Breast epithelium (tissue), 3 donors: ENCODE measurements around the gene ELP2.

Experiments used
- CTCF ChIP-seq, 3 donors: fragments of 450-650 bp; IDR thresholded peaks; one replicate each; pipeline ENCODE4 v1.5.1; 2016 to 2017; ENCODE audit warnings: antibody characterized with exemption in 3 of 3, mild to moderate bottlenecking in 3 of 3, moderate library complexity in 3 of 3
- POLR2A ChIP-seq: fragments of 450-650 bp; IDR thresholded peaks from one replicate; pipeline ENCODE4 v1.6.1; 2016; ENCODE audit warnings: antibody characterized with exemption, mild to moderate bottlenecking, moderate library complexity
- POLR2AphosphoS5 ChIP-seq, 3 donors: sonication (generic); formaldehyde crosslinking; IDR thresholded peaks; one replicate each; pipeline ENCODE4 v1.6.1; 2017; ENCODE audit warnings: antibody characterized with exemption in 3 of 3

DNA sequence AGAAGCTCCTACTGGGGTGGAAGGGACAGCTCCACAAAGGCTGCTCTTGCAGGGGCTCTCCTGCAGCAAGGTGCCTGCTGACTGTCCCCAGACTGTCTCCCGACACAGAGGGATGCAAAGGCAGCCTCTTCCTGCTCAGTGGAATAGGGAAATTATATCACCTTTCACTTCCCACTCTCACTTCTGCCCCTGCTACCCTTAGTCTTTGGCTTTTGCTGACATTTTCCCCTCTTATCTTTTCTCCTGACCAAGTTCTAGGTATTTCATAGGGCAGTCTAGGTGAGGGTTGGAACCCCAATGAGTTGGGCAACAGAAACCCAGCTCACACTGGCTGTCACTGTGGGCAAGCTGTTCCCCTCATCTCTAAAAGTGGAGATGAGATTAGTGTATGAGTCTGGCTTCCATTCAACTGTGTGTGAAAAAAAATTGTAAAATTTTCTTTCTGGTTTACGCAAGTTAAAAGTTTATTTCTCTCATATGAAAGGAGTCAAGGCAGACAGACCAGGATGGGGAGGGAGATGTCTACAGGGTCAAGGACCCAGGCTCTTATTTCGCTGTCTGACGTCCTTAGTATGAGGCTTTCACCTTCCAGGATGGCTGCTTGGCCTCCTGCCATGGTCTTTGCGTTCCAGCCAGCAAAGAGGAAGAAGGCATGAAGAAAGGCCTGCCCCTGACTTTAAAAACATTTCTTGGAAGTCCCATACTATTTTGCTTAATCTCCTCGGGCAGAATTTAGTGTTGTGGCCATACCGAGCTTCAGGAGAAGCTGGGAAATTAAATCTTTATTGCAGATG is 50.1 kb downstream of the ELP2 start:
- no peak for TF ChIP-seq CTCF (IDR thresholded peaks at IDR 0.05)
- TF ChIP-seq POLR2A: no peak
- peak in 1 of 3 donors; percentile 36 for TF ChIP-seq POLR2AphosphoS5 (IDR thresholded peaks at IDR 0.05)
